Measurements from ENCODE around the gene TOMM34. TPM values are rescaled to one million over a fixed set of nuclear protein-coding genes. Genes with fewer than 3 reads are reported as not detected.

Gene TOMM34
- polyA plus RNA-seq, 3 donors, result 6.4 to 9.1 (median 7.7) TPM

GRCh38 chr20:44932916-44933315, 27.3 kb downstream of the TOMM34 start:
- H3K27ac ChIP-seq (ENCODE audit: low read depth in 1 of 2, low read length in 2 of 2), result no peak overlapping the region
- 100% methylated on average over 6 of the region's 8 CpGs for WGBS (ENCODE audit: insufficient coverage)
- Mint-ChIP-seq H3K4me3 (no peak overlapping the region), H3K9me3 (no peaks in the 10 kb centered on the region), H3K27me3 (ENCODE audit: low read depth in 3 of 3) (peaks cover 0 to 4% (median 0%) of the 10 kb centered on the region in 3 donors), H3K4me1 (no peaks in the 10 kb centered on the region), H3K27ac (no peak overlapping the region), H3K36me3 (peaks cover 57 to 64% of the 10 kb centered on the region in 2 donors)
- H2AFZ ChIP-seq (ENCODE audit: insufficient read depth, low read depth, low read length, poor library complexity, severe bottlenecking), result no peak overlapping the region
- no peaks in the 10 kb centered on the region for H3K4me1 ChIP-seq (ENCODE audit: control insufficient read depth in 1 of 2, insufficient read depth in 2 of 2, low read length in 2 of 2)
- no peaks in the 10 kb centered on the region for H4K20me1 ChIP-seq (ENCODE audit: insufficient read depth, low read length)
- no peak overlapping the region for H3K9ac ChIP-seq (ENCODE audit: insufficient read depth, low read length, poor library complexity, severe bottlenecking)
- no peaks in the 10 kb centered on the region for H3K27me3 ChIP-seq (ENCODE audit: control insufficient read depth in 2 of 2, insufficient read depth in 2 of 2, low read length in 2 of 2)
- H3K4me3 ChIP-seq (replicated peaks in 1 of 3; ENCODE audit: low read depth in 2 of 3, low read length in 3 of 3), result no peak overlapping the region
- H3K4me2 ChIP-seq (replicated peaks; ENCODE audit: extremely low read depth, low read length, poor library complexity, severe bottlenecking), result no peak overlapping the region
- no peak for DNase-seq
- H3K9me3 ChIP-seq (replicated peaks in 1 of 2; ENCODE audit: control insufficient read depth in 1 of 2, insufficient read depth in 1 of 2, low read length in 2 of 2), result no peaks in the 10 kb centered on the region
- intact Hi-C loops (cut with micrococcal nuclease), result no loop called here
- peaks cover 32 to 53% of the 10 kb centered on the region in 2 donors for H3K36me3 ChIP-seq (replicated peaks in 1 of 2; ENCODE audit: control insufficient read depth in 1 of 2, insufficient read depth in 2 of 2, low read length in 2 of 2)
- H3K79me2 ChIP-seq (ENCODE audit: insufficient read depth, low read length), result no peaks in the 10 kb centered on the region
- TF ChIP-seq CTCF (IDR thresholded peaks at IDR 0.05), result no peak

GRCh38 chr20:44931911-44932310, 28.3 kb downstream of the TOMM34 start:
- no peak overlapping the region for H3K27ac ChIP-seq (ENCODE audit: low read depth in 1 of 2, low read length in 2 of 2)
- H3K4me1 ChIP-seq (ENCODE audit: control insufficient read depth in 1 of 2, insufficient read depth in 2 of 2, low read length in 2 of 2), result no peaks in the 10 kb centered on the region
- H3K9ac ChIP-seq (ENCODE audit: insufficient read depth, low read length, poor library complexity, severe bottlenecking), result no peak overlapping the region
- H3K4me3 Mint-ChIP-seq, result no peak overlapping the region
- no peaks in the 10 kb centered on the region for H3K4me1 Mint-ChIP-seq
- H2AFZ ChIP-seq (ENCODE audit: insufficient read depth, low read depth, low read length, poor library complexity, severe bottlenecking), result no peak overlapping the region
- intact Hi-C loops (cut with micrococcal nuclease), result no loop called here
- H3K4me2 ChIP-seq (replicated peaks; ENCODE audit: extremely low read depth, low read length, poor library complexity, severe bottlenecking), result no peak overlapping the region
- no peaks in the 10 kb centered on the region for H3K27me3 ChIP-seq (ENCODE audit: control insufficient read depth in 2 of 2, insufficient read depth in 2 of 2, low read length in 2 of 2)
- peaks cover 47 to 56% of the 10 kb centered on the region in 2 donors for H3K36me3 Mint-ChIP-seq
- no peak overlapping the region for H3K4me3 ChIP-seq (replicated peaks in 1 of 3; ENCODE audit: low read depth in 2 of 3, low read length in 3 of 3)
- no peaks in the 10 kb centered on the region for H3K9me3 Mint-ChIP-seq
- H3K27ac Mint-ChIP-seq, result peak overlapping the region in 1 of 7 donors; percentile 8
- no peak for DNase-seq
- H3K27me3 Mint-ChIP-seq (ENCODE audit: low read depth in 3 of 3), result peaks cover 0 to 4% (median 0%) of the 10 kb centered on the region in 3 donors
- H4K20me1 ChIP-seq (ENCODE audit: insufficient read depth, low read length), result no peaks in the 10 kb centered on the region
- 100% methylated on average over 1 of the region's 3 CpGs for WGBS (ENCODE audit: insufficient coverage)
- H3K36me3 ChIP-seq (replicated peaks in 1 of 2; ENCODE audit: control insufficient read depth in 1 of 2, insufficient read depth in 2 of 2, low read length in 2 of 2), result peaks cover 29 to 43% of the 10 kb centered on the region in 2 donors
- no peak for TF ChIP-seq CTCF (IDR thresholded peaks at IDR 0.05)
- H3K79me2 ChIP-seq (ENCODE audit: insufficient read depth, low read length), result no peaks in the 10 kb centered on the region
- H3K9me3 ChIP-seq (replicated peaks in 1 of 2; ENCODE audit: control insufficient read depth in 1 of 2, insufficient read depth in 1 of 2, low read length in 2 of 2), result no peaks in the 10 kb centered on the region

Measured in CD14-positive monocyte (primary cell).